PC-9 (cell line): ENCODE measurements around the gene GGT1.

Source experiments
- EZH2 ChIP-seq: fragments of 200-600 bp; sonication (generic); IDR thresholded peaks from 2 replicates; pipeline ENCODE4 v1.8.0; 2017; ENCODE audit warnings: antibody characterized with exemption, low read depth
- TF ChIP-seq, protein P1 (sequence below): fragments of 200-600 bp; sonication (generic); conservative IDR thresholded peaks from 2 replicates; pipeline ENCODE4 v1.6.1; 2017; ENCODE audit warnings: mixed run types, antibody characterized with exemption, mild to moderate bottlenecking, moderate library complexity

DNA sequence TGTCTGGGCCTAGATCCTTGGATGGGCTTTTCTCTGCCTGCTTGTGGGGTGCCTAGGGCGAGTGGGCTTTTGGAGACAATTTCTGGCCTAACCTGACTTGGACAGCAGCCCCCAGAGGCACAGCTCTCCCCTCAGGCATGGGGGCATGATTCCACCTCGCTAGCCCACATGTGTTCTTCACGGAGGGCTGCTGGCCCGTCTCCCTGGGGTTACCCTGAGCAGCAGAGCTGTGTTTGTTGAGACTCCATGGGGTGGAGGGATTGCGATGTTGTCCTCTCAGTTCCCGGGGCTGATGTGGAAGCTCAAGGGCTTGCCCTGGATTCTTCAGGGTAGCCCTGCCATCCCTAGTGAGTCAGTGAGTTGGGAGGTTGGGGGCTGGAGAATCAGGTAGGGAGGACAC is 7.8 kb upstream of the GGT1 start:
- TF ChIP-seq, protein P1, sequence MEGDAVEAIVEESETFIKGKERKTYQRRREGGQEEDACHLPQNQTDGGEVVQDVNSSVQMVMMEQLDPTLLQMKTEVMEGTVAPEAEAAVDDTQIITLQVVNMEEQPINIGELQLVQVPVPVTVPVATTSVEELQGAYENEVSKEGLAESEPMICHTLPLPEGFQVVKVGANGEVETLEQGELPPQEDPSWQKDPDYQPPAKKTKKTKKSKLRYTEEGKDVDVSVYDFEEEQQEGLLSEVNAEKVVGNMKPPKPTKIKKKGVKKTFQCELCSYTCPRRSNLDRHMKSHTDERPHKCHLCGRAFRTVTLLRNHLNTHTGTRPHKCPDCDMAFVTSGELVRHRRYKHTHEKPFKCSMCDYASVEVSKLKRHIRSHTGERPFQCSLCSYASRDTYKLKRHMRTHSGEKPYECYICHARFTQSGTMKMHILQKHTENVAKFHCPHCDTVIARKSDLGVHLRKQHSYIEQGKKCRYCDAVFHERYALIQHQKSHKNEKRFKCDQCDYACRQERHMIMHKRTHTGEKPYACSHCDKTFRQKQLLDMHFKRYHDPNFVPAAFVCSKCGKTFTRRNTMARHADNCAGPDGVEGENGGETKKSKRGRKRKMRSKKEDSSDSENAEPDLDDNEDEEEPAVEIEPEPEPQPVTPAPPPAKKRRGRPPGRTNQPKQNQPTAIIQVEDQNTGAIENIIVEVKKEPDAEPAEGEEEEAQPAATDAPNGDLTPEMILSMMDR = no peak
- TF ChIP-seq EZH2 = no peak
